Measurements from ENCODE around the gene ZNF324. TPM values are rescaled to one million over a fixed set of nuclear protein-coding genes. Genes with fewer than 3 reads are reported as not detected.
A peak's percentile ranks its signal among the peaks of the same experiment; 100 is the strongest.
"Not testable (repeated sequence)": the region's sequence is repeated elsewhere in the genome, so short reads cannot be mapped to it uniquely, and the experiment has no call there.

The ZNF324 gene
- total and polyA plus RNA-seq, 9 of the 15 experiments (the other 6 are each of a cell fraction or from before 2014, with no cell fraction given), result 0.92 to 16.4 (median 5.3) TPM

DNA sequence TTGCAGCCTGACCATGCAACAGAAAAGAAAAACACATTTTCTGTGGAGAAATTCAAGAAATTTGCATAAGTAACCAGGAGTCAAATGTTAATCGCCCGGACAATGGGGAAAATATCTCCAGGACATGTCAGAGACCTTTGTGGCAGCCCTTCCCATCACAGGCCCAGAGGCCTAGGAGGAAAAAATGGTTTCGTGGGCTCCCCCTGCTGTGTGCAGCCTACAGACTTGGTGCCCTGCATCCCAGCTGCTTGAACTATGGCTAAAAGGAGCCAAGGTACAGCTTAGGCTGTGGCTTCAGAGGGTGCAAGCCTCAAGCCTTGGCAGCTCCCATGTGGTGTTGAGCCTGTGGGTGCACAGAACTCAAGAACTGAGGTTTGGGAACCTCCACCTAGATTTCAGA is 18.0 kb upstream of the ZNF324 start (continued):
- TF ChIP-seq, protein P1, sequence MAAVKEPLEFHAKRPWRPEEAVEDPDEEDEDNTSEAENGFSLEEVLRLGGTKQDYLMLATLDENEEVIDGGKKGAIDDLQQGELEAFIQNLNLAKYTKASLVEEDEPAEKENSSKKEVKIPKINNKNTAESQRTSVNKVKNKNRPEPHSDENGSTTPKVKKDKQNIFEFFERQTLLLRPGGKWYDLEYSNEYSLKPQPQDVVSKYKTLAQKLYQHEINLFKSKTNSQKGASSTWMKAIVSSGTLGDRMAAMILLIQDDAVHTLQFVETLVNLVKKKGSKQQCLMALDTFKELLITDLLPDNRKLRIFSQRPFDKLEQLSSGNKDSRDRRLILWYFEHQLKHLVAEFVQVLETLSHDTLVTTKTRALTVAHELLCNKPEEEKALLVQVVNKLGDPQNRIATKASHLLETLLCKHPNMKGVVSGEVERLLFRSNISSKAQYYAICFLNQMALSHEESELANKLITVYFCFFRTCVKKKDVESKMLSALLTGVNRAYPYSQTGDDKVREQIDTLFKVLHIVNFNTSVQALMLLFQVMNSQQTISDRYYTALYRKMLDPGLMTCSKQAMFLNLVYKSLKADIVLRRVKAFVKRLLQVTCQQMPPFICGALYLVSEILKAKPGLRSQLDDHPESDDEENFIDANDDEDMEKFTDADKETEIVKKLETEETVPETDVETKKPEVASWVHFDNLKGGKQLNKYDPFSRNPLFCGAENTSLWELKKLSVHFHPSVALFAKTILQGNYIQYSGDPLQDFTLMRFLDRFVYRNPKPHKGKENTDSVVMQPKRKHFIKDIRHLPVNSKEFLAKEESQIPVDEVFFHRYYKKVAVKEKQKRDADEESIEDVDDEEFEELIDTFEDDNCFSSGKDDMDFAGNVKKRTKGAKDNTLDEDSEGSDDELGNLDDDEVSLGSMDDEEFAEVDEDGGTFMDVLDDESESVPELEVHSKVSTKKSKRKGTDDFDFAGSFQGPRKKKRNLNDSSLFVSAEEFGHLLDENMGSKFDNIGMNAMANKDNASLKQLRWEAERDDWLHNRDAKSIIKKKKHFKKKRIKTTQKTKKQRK (IDR thresholded peaks at IDR 0.05; ENCODE audit: borderline replicate concordance, low read depth, low read length), result peak; percentile 81

DNA sequence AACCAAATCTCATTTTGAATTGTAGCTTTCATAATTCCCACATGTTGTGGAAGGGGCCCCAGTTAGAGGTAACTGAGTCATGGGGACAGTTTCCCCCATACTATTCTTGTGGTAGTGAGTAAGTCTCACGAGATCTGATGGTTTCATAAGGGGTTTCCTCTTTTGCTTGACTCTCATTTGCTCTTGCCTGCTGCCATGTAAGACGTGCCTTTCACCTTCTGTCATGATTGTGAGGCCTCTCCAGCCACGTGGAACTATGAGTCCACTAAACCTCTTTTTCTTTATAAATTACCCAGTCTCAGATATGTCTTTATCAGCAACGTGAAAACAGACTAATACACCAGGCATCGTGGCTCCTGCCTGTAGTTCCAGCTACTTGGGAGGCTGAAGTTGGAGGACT is 16.9 kb upstream of the ZNF324 start:
- WGBS (ENCODE audit: insufficient coverage, low coverage, missing lambda C conversion rate), result 2% methylated on average over 5 of the region's 5 CpGs
- H3K4me2 ChIP-seq (ENCODE audit: insufficient read depth, low read length); H3K27me3 ChIP-seq (ENCODE audit: control insufficient read depth in 2 of 2, insufficient read depth in 2 of 2, low read length in 2 of 2); in situ Hi-C loops (cut with MboI); H3K9ac ChIP-seq (ENCODE audit: insufficient read depth in 1 of 2, low read depth in 2 of 2, low read length in 2 of 2); intact Hi-C loops (cut with micrococcal nuclease); H3K4me3 ChIP-seq; H3K27ac ChIP-seq (ENCODE audit: extremely low read depth, low read depth, low read length); H3K9me1 ChIP-seq (ENCODE audit: control insufficient read depth, insufficient read depth, low read length); ATAC-seq; H3K79me2 ChIP-seq (ENCODE audit: control insufficient read depth, insufficient read depth, low read length); H2AFZ ChIP-seq (ENCODE audit: low read depth, low read length); BruUV-seq (replicated peaks); H4K20me1 ChIP-seq (replicated peaks; ENCODE audit: control insufficient read depth, insufficient read depth, low read length); FAIRE-seq; DNase-seq (ENCODE audit: extremely low read depth in 1 of 4, low spot score in 3 of 4): not testable (repeated sequence)
- CTCF ChIA-PET (ENCODE audit: low intra/inter-chr PET ratio), result interaction anchor here (0.7 kb wide), 1 partner anchor 224 kb away, joined by 4 read pairs; no protein-coding TSS in a partner anchor
- Histone ChIP-seq H3K9me3 (replicated peaks; ENCODE audit: control insufficient read depth, insufficient read depth, low read depth, low read length) (peaks cover 15% of the 10 kb centered on the region), H3K36me3 (ENCODE audit: control insufficient read depth, insufficient read depth, low read length) (peaks cover 11% of the 10 kb centered on the region; the same call in 1 of the 3 replicates), H3K4me1 (replicated peaks in 1 of 2; ENCODE audit: control insufficient read depth in 2 of 2, insufficient read depth in 2 of 2, low read length in 2 of 2) (peaks cover 4 to 15% of the 10 kb centered on the region in 2 experiments; a peak in 4 of 5 replicates)
- POLR2A ChIA-PET, result interaction anchor here (0.8 kb wide), 1 partner anchor 13 kb away, joined by 3 read pairs; no protein-coding TSS in a partner anchor
- TF ChIP-seq ZFP36 (IDR thresholded peaks at IDR 0.05; ENCODE audit: low read depth, low read length, partially characterized antibody) (peak; percentile 39), ZNF431 (CRISPR knock-in tag; IDR thresholded peaks at IDR 0.05) (0 out of 2 replicates have a peak, but pooled peaks have one; percentile 52)

All from K562 (cell line).